ENCODE measurements around the gene UPF3B.
A peak's percentile ranks its signal among the peaks of the same experiment; 100 is the strongest.

The UPF3B gene

GRCh38 chrX:119791437-119792231 lies 61.1 kb downstream of the UPF3B start, which contains the start of gene RPL39 (continued):
- peak; percentile 93 for TF ChIP-seq PRDM10 (tag by site-specific recombination; IDR thresholded peaks at IDR 0.05)
- TF ChIP-seq ZBTB11 (tag by site-specific recombination; conservative IDR thresholded peaks at IDR 0.05; ENCODE audit: low read depth) = peak; percentile 82
- peak; percentile 73 for TF ChIP-seq SP3 (tag by site-specific recombination; IDR thresholded peaks at IDR 0.05)
- no peak for TF ChIP-seq ZNF707 (tag by site-specific recombination; IDR thresholded peaks at IDR 0.05)
- peak; percentile 58 for TF ChIP-seq ZNF366 (tag by site-specific recombination; conservative IDR thresholded peaks at IDR 0.05)
- no peak for TF ChIP-seq ZNF114 (tag by site-specific recombination; IDR thresholded peaks at IDR 0.05)
- TF ChIP-seq ZNF701 (tag by site-specific recombination; IDR thresholded peaks at IDR 0.05) = no peak
- no peak for TF ChIP-seq ZNF792 (tag by site-specific recombination; IDR thresholded peaks at IDR 0.05)
- peak; percentile 89 for TF ChIP-seq ZIC2 (tag by site-specific recombination; IDR thresholded peaks at IDR 0.05)
- peak; percentile 40; the same call in 1 of the 2 replicates for TF ChIP-seq ZNF398 (tag by site-specific recombination; IDR thresholded peaks at IDR 0.05)
- TF ChIP-seq PATZ1 (tag by site-specific recombination; IDR thresholded peaks at IDR 0.05) = peak; percentile 82
- no peak for TF ChIP-seq ZBTB1 (tag by site-specific recombination; IDR thresholded peaks at IDR 0.05)
- TF ChIP-seq ZNF416 (tag by site-specific recombination; IDR thresholded peaks at IDR 0.05) = no peak
- no peak for TF ChIP-seq ZNF18 (tag by site-specific recombination; IDR thresholded peaks at IDR 0.05)
- peak; percentile 84 for TF ChIP-seq ZNF629 (tag by site-specific recombination; IDR thresholded peaks at IDR 0.05)
- no peak for TF ChIP-seq GLI2 (tag by site-specific recombination; IDR thresholded peaks at IDR 0.05; ENCODE audit: borderline replicate concordance, low read depth)
- no peak for TF ChIP-seq ZNF394 (tag by site-specific recombination; IDR thresholded peaks at IDR 0.05; ENCODE audit: borderline replicate concordance)
- TF ChIP-seq ZFP3 (tag by site-specific recombination; IDR thresholded peaks at IDR 0.05; ENCODE audit: low read depth) = no peak
- peak; percentile 39; the same call in 1 of the 2 replicates for TF ChIP-seq PBX3 (CRISPR knock-in tag; IDR thresholded peaks at IDR 0.05)
- TF ChIP-seq ZNF423 (tag by site-specific recombination; IDR thresholded peaks at IDR 0.05) = peak; percentile 88
- no peak for TF ChIP-seq ZNF223 (tag by site-specific recombination; IDR thresholded peaks at IDR 0.05)
- TF ChIP-seq ZNF76 (tag by site-specific recombination; IDR thresholded peaks at IDR 0.05; ENCODE audit: borderline replicate concordance, low read depth) = peak; percentile 65; the same call in 1 of the 2 replicates
- peak; percentile 84 for TF ChIP-seq ZNF513 (tag by site-specific recombination; IDR thresholded peaks at IDR 0.05)
